Measurements from ENCODE around the gene MCF2L2.

MCF2L2 gene

DNA sequence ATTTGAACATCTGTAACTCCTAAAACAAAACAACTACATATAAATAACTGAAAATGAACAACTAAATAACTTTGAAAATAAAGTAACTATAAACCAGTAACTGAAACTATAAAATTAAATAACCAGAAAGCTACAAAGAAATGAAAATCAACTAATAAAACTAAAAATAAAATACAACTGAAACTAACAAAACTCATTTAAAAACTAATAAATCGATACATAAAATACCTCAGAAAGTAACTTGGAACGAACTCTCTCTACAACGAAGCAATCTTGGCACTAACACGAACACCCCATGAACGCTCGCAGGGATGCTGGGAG lies 249.9 kb downstream of the MCF2L2 start:
- TF ChIP-seq FOXP2 (optimal IDR thresholded peaks at IDR 0.05; ENCODE audit: borderline replicate concordance, extremely low read depth, extremely low read length, insufficient read depth) = no peak
- TF ChIP-seq POLR2AphosphoS5 (IDR thresholded peaks at IDR 0.05; ENCODE audit: low read depth, low read length) = no peak
- TF ChIP-seq, protein P1, sequence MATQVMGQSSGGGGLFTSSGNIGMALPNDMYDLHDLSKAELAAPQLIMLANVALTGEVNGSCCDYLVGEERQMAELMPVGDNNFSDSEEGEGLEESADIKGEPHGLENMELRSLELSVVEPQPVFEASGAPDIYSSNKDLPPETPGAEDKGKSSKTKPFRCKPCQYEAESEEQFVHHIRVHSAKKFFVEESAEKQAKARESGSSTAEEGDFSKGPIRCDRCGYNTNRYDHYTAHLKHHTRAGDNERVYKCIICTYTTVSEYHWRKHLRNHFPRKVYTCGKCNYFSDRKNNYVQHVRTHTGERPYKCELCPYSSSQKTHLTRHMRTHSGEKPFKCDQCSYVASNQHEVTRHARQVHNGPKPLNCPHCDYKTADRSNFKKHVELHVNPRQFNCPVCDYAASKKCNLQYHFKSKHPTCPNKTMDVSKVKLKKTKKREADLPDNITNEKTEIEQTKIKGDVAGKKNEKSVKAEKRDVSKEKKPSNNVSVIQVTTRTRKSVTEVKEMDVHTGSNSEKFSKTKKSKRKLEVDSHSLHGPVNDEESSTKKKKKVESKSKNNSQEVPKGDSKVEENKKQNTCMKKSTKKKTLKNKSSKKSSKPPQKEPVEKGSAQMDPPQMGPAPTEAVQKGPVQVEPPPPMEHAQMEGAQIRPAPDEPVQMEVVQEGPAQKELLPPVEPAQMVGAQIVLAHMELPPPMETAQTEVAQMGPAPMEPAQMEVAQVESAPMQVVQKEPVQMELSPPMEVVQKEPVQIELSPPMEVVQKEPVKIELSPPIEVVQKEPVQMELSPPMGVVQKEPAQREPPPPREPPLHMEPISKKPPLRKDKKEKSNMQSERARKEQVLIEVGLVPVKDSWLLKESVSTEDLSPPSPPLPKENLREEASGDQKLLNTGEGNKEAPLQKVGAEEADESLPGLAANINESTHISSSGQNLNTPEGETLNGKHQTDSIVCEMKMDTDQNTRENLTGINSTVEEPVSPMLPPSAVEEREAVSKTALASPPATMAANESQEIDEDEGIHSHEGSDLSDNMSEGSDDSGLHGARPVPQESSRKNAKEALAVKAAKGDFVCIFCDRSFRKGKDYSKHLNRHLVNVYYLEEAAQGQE (IDR thresholded peaks at IDR 0.05; ENCODE audit: insufficient read depth in 1 of 2, low read depth in 2 of 2, low read length in 2 of 2) = no peak
- TF ChIP-seq TAF1 (IDR thresholded peaks at IDR 0.05; ENCODE audit: borderline replicate concordance, insufficient read depth, low read length) = no peak
- no peak for TF ChIP-seq SIN3A (IDR thresholded peaks at IDR 0.05; ENCODE audit: borderline replicate concordance, insufficient read depth, low read length)

DNA sequence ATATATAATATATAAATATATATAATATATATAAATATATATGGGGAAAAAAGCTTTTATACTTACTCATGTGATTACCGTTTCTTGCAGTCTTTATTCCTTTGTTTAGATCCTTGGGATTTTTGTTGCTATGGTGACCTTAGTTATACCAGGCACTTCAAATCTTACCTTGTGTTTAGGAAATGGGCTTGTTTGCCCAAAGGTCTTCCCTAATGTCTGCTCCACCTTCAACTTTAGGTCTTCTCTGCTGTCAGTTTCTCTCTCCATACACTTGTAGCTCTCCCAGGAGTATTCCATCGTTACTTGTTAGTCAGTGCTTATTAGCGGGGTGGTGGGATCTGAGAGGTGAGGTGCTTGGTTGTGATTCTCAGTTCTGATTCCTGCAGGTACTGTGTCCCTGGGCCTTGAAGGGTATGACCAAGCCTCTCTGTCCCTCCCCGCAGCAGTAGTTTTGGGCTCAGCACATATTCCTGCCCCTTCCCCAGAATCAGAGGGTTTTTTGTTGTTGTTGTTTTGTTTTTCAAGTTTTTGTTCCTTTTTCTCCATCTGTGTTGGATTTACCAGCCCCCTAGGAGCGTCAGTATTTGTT lies 256.3 kb downstream of the MCF2L2 start:
- TF ChIP-seq, protein P1 (IDR thresholded peaks at IDR 0.05; ENCODE audit: insufficient read depth in 1 of 2, low read depth in 2 of 2, low read length in 2 of 2) = no peak
- TF ChIP-seq POLR2AphosphoS5 (IDR thresholded peaks at IDR 0.05; ENCODE audit: low read depth, low read length) = no peak
- no peak for TF ChIP-seq FOXP2 (optimal IDR thresholded peaks at IDR 0.05; ENCODE audit: borderline replicate concordance, extremely low read depth, extremely low read length, insufficient read depth)
- TF ChIP-seq SIN3A (IDR thresholded peaks at IDR 0.05; ENCODE audit: borderline replicate concordance, insufficient read depth, low read length) = no peak
- no peak for TF ChIP-seq TAF1 (IDR thresholded peaks at IDR 0.05; ENCODE audit: borderline replicate concordance, insufficient read depth, low read length)

DNA sequence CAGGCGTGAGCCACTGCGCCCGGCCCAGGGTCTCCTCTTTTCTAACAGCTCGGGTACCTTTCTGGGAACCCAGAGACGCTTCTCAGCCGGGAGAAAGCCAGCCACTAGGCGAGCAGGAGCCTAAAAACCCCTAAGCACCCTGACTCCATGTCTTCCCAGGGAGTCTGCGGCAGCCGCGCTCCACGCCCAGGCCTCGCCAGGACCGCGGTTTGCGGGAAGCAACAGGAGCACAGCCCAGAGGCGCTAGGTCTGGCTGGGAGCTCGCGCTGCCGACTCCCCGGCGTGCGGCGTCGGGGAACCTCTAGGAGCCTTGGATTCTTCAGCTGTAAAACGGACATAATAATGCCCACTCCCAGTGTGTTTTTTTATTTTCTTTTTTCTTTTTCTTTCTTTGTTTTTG lies 264.9 kb downstream of the MCF2L2 start:
- TF ChIP-seq TAF1 (IDR thresholded peaks at IDR 0.05; ENCODE audit: borderline replicate concordance, insufficient read depth, low read length) (no peak), SIN3A (IDR thresholded peaks at IDR 0.05; ENCODE audit: borderline replicate concordance, insufficient read depth, low read length) (no peak), FOXP2 (optimal IDR thresholded peaks at IDR 0.05; ENCODE audit: borderline replicate concordance, extremely low read depth, extremely low read length, insufficient read depth) (no peak), POLR2AphosphoS5 (IDR thresholded peaks at IDR 0.05; ENCODE audit: low read depth, low read length) (no peak)
- TF ChIP-seq, protein P1 (IDR thresholded peaks at IDR 0.05; ENCODE audit: insufficient read depth in 1 of 2, low read depth in 2 of 2, low read length in 2 of 2) = no peak

DNA sequence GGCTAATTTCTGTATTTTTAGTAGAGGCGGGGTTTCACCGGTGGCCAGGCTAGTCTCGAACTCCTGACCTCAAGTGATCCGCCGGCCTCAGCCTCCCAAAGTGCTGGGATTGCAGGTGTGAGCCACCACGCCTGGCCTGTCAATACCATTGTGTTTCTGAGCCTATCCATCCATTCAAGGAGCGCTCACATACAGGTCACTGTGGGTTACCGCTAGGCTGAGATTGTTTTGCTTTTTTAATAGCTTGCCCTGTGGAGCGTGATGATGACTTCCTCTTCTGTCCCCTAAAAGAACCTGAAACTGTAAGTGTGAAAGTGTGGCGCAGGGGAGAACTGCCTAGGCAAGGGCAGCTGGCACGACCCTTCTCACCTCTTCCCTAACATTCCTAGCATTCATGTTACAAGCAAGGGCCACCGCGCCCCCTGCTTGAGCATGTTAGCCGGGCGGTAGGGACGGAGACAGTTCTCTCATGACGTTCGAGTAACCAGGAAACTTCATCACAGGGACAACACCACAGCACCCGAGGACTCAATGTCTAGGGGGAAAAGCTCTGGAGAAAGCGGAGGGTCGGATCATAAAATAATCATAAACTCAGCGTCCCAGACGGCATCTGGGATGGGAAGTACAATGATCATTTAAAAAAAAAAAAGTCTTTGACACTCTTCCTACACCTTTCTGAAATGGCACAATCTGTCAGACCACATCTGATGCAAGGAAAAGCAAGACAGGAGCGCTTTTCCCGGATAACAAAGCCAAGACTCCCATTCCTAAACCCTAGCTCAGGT lies 266.7 kb downstream of the MCF2L2 start:
- TF ChIP-seq, protein P1 (IDR thresholded peaks at IDR 0.05; ENCODE audit: insufficient read depth in 1 of 2, low read depth in 2 of 2, low read length in 2 of 2) = no peak
- TF ChIP-seq SIN3A (IDR thresholded peaks at IDR 0.05; ENCODE audit: borderline replicate concordance, insufficient read depth, low read length) (no peak), TAF1 (IDR thresholded peaks at IDR 0.05; ENCODE audit: borderline replicate concordance, insufficient read depth, low read length) (no peak), POLR2AphosphoS5 (IDR thresholded peaks at IDR 0.05; ENCODE audit: low read depth, low read length) (no peak), FOXP2 (optimal IDR thresholded peaks at IDR 0.05; ENCODE audit: borderline replicate concordance, extremely low read depth, extremely low read length, insufficient read depth) (no peak)

Measured in PFSK-1 (cell line).